Fibroblast of lung (primary cell): ENCODE data around the gene TOX3. TPM values are rescaled to one million over a fixed set of nuclear protein-coding genes. Genes with fewer than 3 reads are reported as not detected.

Experiments
- DNase-seq, 2 donors: peaks; one replicate each; pipeline versions ENCODE4 v3.0.0 to v3.0.0-alpha.2; 2010; ENCODE audit warnings: low read depth in 2 of 2
- H2AFZ ChIP-seq: 2 replicates; pipeline ENCODE4 v1.5.1; 2012; ENCODE audit warnings: low read length, control low read depth, inconsistent platforms
- H3K27ac ChIP-seq: 2 replicates; pipeline ENCODE4 v1.5.1; 2011; ENCODE audit warnings: low read length, control low read depth; ENCODE audit not compliant: insufficient read depth
- H3K27me3 ChIP-seq: 2 replicates; pipeline ENCODE4 v1.5.1; 2011; ENCODE audit warnings: mild to moderate bottlenecking, low read length; ENCODE audit not compliant: control insufficient read depth, insufficient read depth
- H3K36me3 ChIP-seq: 2 replicates; pipeline ENCODE4 v1.5.1; 2011; ENCODE audit warnings: low read length; ENCODE audit not compliant: control insufficient read depth, insufficient read depth
- H3K4me1 ChIP-seq: 2 replicates; pipeline ENCODE4 v1.5.1; 2011; ENCODE audit warnings: low read length; ENCODE audit not compliant: control insufficient read depth, insufficient read depth; ENCODE audit errors: extremely low read depth
- H3K4me2 ChIP-seq: 2 replicates; pipeline ENCODE4 v1.5.1; 2011; ENCODE audit warnings: low read length, control low read depth; ENCODE audit not compliant: insufficient read depth; ENCODE audit errors: extremely low read depth
- H3K4me3 ChIP-seq, 4 experiments: fragments of 200-600 bp in 1 of 4; sonication (generic) in 1 of 4; replicated peaks in 1 of 4; 2 replicates each; pipeline ENCODE4 v1.5.1; 2011 to 2016; ENCODE audit warnings: low read length in 4 of 4, low read depth in 3 of 4, mild to moderate bottlenecking in 3 of 4, control low read depth in 2 of 4, inconsistent platforms in 1 of 4, mixed read lengths in 1 of 4; ENCODE audit not compliant: insufficient read depth in 1 of 4; ENCODE audit errors: control extremely low read depth in 1 of 4
- H3K79me2 ChIP-seq: 2 replicates; pipeline ENCODE4 v1.5.1; 2012; ENCODE audit warnings: mild to moderate bottlenecking, low read length, inconsistent platforms; ENCODE audit not compliant: control insufficient read depth, insufficient read depth
- H3K9ac ChIP-seq: 2 replicates; pipeline ENCODE4 v1.5.1; 2011; ENCODE audit warnings: mild to moderate bottlenecking, low read length, control low read depth; ENCODE audit not compliant: insufficient read depth
- H3K9me3 ChIP-seq: 2 replicates; pipeline ENCODE4 v1.5.1; 2012; ENCODE audit warnings: low read depth, low read length; ENCODE audit not compliant: control insufficient read depth, insufficient read depth
- H4K20me1 ChIP-seq: 2 replicates; pipeline ENCODE4 v1.5.1; 2011; ENCODE audit warnings: low read length; ENCODE audit not compliant: control insufficient read depth, insufficient read depth; ENCODE audit errors: extremely low read depth
- EZH2 ChIP-seq: IDR thresholded peaks from 2 replicates; pipeline ENCODE4 v1.5.1; 2012; ENCODE audit warnings: low read length, control low read depth, mild to moderate bottlenecking; ENCODE audit errors: missing control alignments
- polyA plus RNA-seq, 2 donors: library from polyadenylated mRNA; depleted of rRNA in 1 of 2; stranded (reverse) in 1 of 2; unstranded in 1 of 2; fragments of >200 nt; gene quantifications; 2 replicates each; pipeline ENCODE4 v1.2.1, GENCODE V29; 2011 to 2012; ENCODE audit warnings: missing spikeins in 1 of 2
- total RNA-seq: library from RNA; depleted of rRNA; stranded (reverse); fragments of >200 nt; gene quantifications from 2 replicates; pipeline ENCODE4 v1.2.1, GENCODE V29; 2014
- TF ChIP-seq, protein P1 (sequence below), 2 donors: IDR thresholded peaks in 1 of 2; conservative IDR thresholded peaks in 1 of 2; 1 replicate in 1 of 2; 2 replicates in 1 of 2; pipeline ENCODE4 v1.5.1; 2011 to 2012; ENCODE audit warnings: low read length in 2 of 2, control low read depth in 1 of 2, inconsistent platforms in 1 of 2, low read depth in 1 of 2, mild to moderate bottlenecking in 1 of 2

TOX3 gene
- total and polyA plus RNA-seq, 2 donors (not counting 1 experiment from before 2014, with no cell fraction given), result not detected

DNA sequence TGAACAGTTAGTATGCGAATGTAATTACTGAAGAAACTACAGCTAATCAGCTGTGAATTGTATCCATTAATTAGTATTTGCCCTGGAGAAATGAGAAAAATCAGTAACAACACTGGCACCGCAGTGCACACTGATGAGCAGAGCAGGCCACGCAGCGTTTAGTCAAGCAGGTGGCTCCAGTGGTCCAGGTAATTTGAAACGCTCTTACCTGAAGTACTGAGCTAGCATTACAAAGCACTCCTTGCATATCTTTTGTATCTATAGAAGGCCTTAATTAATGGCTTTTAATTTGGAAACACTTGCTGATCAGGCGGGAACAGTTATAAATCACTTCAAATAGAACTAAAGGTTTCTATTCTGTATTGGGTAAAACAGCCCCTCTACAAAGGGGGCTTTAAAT is 76.4 kb downstream of the TOX3 start:
- H3K27me3 ChIP-seq, result no peaks in the 10 kb centered on the region
- H3K4me2 ChIP-seq, result no peak overlapping the region
- TF ChIP-seq EZH2, result no peak
- TF ChIP-seq, protein P1, sequence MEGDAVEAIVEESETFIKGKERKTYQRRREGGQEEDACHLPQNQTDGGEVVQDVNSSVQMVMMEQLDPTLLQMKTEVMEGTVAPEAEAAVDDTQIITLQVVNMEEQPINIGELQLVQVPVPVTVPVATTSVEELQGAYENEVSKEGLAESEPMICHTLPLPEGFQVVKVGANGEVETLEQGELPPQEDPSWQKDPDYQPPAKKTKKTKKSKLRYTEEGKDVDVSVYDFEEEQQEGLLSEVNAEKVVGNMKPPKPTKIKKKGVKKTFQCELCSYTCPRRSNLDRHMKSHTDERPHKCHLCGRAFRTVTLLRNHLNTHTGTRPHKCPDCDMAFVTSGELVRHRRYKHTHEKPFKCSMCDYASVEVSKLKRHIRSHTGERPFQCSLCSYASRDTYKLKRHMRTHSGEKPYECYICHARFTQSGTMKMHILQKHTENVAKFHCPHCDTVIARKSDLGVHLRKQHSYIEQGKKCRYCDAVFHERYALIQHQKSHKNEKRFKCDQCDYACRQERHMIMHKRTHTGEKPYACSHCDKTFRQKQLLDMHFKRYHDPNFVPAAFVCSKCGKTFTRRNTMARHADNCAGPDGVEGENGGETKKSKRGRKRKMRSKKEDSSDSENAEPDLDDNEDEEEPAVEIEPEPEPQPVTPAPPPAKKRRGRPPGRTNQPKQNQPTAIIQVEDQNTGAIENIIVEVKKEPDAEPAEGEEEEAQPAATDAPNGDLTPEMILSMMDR (conservative IDR thresholded peaks at IDR 0.05 in 1 of 2, IDR thresholded peaks at IDR 0.05 in 1 of 2; ENCODE audit: low read depth in 1 of 2, low read length in 2 of 2), result no peak
- H3K27ac ChIP-seq, result no peak overlapping the region
- H3K4me3 ChIP-seq, result no peak overlapping the region
- H3K36me3 ChIP-seq, result no peaks in the 10 kb centered on the region
- no peaks in the 10 kb centered on the region for H3K9me3 ChIP-seq
- H2AFZ ChIP-seq, result no peak overlapping the region
- H3K79me2 ChIP-seq, result no peaks in the 10 kb centered on the region
- H4K20me1 ChIP-seq, result no peaks in the 10 kb centered on the region
- no peaks in the 10 kb centered on the region for H3K4me1 ChIP-seq
- no peak for DNase-seq
- no peak overlapping the region for H3K9ac ChIP-seq

DNA sequence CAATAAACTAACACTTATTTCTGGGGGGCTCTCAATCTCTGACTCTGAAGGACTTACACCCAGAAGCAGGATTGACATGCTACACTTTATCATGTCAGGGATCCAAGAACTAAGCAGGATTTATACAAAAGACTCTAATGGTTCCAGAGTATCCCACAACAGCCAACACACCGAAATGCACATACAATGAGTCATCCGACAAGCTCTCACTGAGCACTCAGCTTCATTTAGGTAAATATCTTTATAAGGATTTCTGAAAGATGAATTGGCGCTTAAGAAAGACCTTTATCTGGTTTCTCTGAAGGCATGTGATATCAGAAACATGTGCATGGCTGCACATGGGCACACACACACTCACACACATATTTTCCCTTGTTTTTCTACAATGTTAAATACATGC is 77.2 kb downstream of the TOX3 start:
- Histone ChIP-seq H4K20me1 (no peaks in the 10 kb centered on the region), H3K36me3 (no peaks in the 10 kb centered on the region), H3K4me3 (no peak overlapping the region), H3K9me3 (no peaks in the 10 kb centered on the region), H2AFZ (no peak overlapping the region), H3K9ac (no peak overlapping the region), H3K79me2 (no peaks in the 10 kb centered on the region), H3K4me2 (no peak overlapping the region), H3K27me3 (no peaks in the 10 kb centered on the region), H3K27ac (no peak overlapping the region), H3K4me1 (no peaks in the 10 kb centered on the region)
- TF ChIP-seq EZH2, result no peak
- TF ChIP-seq, protein P1 (conservative IDR thresholded peaks at IDR 0.05 in 1 of 2, IDR thresholded peaks at IDR 0.05 in 1 of 2; ENCODE audit: low read depth in 1 of 2, low read length in 2 of 2), result no peak
- DNase-seq, result peak in 1 of 2 donors; percentile 61

DNA sequence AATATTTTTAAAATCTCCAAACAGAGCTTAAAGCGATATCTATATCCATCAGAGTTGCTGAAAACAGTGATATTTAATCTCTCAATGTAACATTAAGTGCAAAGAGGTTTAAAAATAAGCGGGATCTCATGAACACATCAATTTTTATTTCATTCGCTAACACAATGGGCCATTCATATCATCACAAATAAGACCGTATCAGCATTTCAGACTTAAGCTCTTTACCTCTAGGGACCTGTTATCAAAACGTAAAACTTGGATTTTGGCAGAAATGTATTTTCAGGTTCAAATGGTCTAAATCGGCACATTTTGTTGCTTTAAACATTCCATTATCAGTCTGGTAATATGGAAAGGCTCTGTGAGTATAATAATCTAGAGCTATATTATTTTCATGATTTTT is 77.9 kb downstream of the TOX3 start:
- no peaks in the 10 kb centered on the region for H4K20me1 ChIP-seq
- H3K4me2 ChIP-seq, result no peak overlapping the region
- no peaks in the 10 kb centered on the region for H3K9me3 ChIP-seq
- H3K36me3 ChIP-seq, result no peaks in the 10 kb centered on the region
- H3K4me1 ChIP-seq, result no peaks in the 10 kb centered on the region
- H3K27ac ChIP-seq, result no peak overlapping the region
- no peak overlapping the region for H3K9ac ChIP-seq
- TF ChIP-seq, protein P1 (conservative IDR thresholded peaks at IDR 0.05 in 1 of 2, IDR thresholded peaks at IDR 0.05 in 1 of 2; ENCODE audit: low read depth in 1 of 2, low read length in 2 of 2), result no peak
- TF ChIP-seq EZH2, result no peak
- H2AFZ ChIP-seq, result no peak overlapping the region
- H3K4me3 ChIP-seq, result no peak overlapping the region
- H3K27me3 ChIP-seq, result no peaks in the 10 kb centered on the region
- no peaks in the 10 kb centered on the region for H3K79me2 ChIP-seq
- no peak for DNase-seq
